ENCODE results near the gene LIPG.
"Not testable (repeated sequence)": the region's sequence is repeated elsewhere in the genome, so short reads cannot be mapped to it uniquely, and the experiment has no call there.

The LIPG gene

DNA sequence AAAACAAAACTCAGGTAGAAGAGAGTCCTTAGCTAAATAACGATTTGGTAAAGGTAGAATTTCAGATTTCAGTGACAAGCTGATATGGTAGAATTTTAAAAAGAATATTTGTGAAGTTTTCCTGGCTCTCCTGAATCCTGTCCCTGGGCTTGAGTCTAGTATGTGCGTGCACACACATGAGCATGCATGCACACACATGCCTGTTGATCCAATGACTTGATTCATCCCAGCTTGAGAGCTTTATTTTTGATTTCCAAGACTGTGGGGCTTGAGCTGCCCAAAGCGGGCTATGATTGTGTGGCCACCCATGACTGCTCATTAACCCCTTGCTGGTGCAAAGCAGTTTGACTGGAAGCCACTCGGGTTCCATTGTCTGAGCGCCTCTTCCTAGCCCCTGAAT is 9.0 kb downstream of the LIPG start:
- no peak for DNase-seq (ENCODE audit: insufficient read length, low spot score)
- FAIRE-seq = no peak
- TF ChIP-seq POU2F2 (IDR thresholded peaks at IDR 0.05; ENCODE audit: low read depth, low read length) (no peak), PAX5 (IDR thresholded peaks at IDR 0.05; ENCODE audit: insufficient read depth, low read length, severe bottlenecking) (no peak), TAF1 (IDR thresholded peaks at IDR 0.05; ENCODE audit: low read depth, low read length) (no peak), POLR2AphosphoS5 (IDR thresholded peaks at IDR 0.05; ENCODE audit: low read depth, low read length) (no peak), POLR2A (IDR thresholded peaks at IDR 0.05; ENCODE audit: low read depth, low read length) (no peak), SPI1 (IDR thresholded peaks at IDR 0.05; ENCODE audit: low read depth, low read length) (no peak)

DNA sequence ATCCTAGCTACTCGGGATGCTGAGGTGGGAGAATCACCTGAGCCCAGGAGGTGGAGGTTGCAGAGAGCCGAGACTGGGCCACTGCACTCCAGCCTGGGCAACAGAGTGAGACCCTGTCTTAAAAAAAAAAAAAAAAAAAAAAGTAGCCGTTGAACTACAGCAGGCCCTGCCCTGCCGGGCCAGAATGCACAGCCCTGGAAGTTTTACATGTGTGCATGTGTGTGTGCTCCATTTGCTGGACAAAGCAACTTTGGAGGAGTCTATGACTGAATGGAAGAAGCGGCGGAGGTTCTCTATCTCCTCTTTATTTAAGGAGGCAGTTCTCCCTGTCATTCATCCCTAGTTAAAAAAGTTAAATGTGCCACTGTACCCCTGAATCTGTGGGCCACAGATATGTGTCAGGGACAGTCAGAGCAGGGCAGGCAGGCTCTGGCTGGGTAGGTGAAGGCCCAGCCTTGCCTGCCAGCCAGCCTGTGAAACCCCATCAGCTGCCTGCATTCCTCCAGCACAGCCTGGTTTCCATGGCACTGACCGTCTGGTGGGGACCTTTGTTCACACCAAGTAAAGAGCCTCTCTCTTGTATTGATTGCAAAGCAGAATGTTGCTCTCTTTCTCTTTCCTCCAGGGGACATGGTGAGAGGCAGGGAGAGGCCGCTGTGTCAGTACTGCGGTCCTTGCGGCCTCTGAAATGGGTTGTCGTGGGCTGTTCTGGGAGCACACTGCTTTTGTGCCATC is 10.9 kb downstream of the LIPG start:
- no peak for DNase-seq (ENCODE audit: insufficient read length, low spot score)

GRCh38 chr18:49573835-49574234 is 12.0 kb downstream of the LIPG start:
- TF ChIP-seq POU2F2 (IDR thresholded peaks at IDR 0.05; ENCODE audit: low read depth, low read length) = no peak
- no peak for TF ChIP-seq TAF1 (IDR thresholded peaks at IDR 0.05; ENCODE audit: low read depth, low read length)
- no peak for TF ChIP-seq PAX5 (IDR thresholded peaks at IDR 0.05; ENCODE audit: insufficient read depth, low read length, severe bottlenecking)
- TF ChIP-seq POLR2AphosphoS5 (IDR thresholded peaks at IDR 0.05; ENCODE audit: low read depth, low read length) = no peak
- no peak for TF ChIP-seq SPI1 (IDR thresholded peaks at IDR 0.05; ENCODE audit: low read depth, low read length)
- DNase-seq (ENCODE audit: insufficient read length, low spot score) (no peak), FAIRE-seq (no peak)

More for the DNA sequence above, 10.9 kb downstream of the LIPG start:
- no peak for FAIRE-seq
- TF ChIP-seq PAX5 (IDR thresholded peaks at IDR 0.05; ENCODE audit: insufficient read depth, low read length, severe bottlenecking) = no peak
- no peak for TF ChIP-seq TAF1 (IDR thresholded peaks at IDR 0.05; ENCODE audit: low read depth, low read length)
- no peak for TF ChIP-seq POU2F2 (IDR thresholded peaks at IDR 0.05; ENCODE audit: low read depth, low read length)
- no peak for TF ChIP-seq POLR2A (IDR thresholded peaks at IDR 0.05; ENCODE audit: low read depth, low read length)

- not testable (repeated sequence) for DNase-seq (ENCODE audit: insufficient read length, low spot score); FAIRE-seq
Measured at GRCh38 chr18:49579041-49579440, 17.2 kb downstream of the LIPG start.

DNA sequence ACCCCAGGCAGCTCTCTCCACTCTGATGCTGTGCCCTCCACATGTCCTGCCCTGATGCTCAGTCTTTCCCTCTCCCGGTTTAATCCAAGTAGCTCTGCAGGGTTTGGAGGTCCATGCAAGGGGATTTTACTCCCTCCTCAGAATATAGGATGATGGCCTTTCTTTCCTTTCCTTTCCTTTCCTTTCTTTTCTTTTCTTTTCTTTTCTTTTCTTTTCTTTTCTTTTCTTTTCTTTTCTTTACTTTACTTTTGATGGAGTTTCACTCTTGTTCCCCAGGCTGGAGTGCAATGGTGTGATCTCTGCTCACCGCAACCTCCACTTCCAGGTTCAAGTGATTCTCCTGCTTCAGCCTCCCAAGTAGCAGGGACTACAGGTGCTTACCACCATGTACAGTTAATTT is 17.7 kb downstream of the LIPG start:
- not testable (repeated sequence) for DNase-seq (ENCODE audit: insufficient read length, low spot score); FAIRE-seq

DNA sequence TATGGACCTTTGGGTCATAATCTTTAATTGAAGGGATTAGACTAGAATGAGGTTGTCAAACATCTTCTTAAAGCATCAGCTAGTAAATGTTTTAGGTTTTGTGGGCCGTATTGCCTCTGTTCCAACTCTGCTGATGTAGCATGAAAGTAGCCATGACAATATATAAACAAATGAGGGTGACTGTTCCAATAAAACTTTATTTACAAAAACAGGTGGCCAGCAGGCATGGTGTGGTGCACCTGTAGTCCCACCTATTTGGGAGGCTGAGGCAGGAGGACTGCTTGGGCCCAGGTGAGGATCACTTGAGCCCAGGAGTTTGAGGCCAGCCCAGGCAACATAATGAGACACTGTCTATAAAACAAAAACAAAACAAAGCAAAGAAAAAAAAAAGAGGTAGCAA is 18.4 kb downstream of the LIPG start:
- no peak for FAIRE-seq
- TF ChIP-seq PAX5 (IDR thresholded peaks at IDR 0.05; ENCODE audit: insufficient read depth, low read length, severe bottlenecking) (no peak), POU2F2 (IDR thresholded peaks at IDR 0.05; ENCODE audit: low read depth, low read length) (no peak)
- DNase-seq (ENCODE audit: insufficient read length, low spot score) = no peak

- FAIRE-seq (no peak), DNase-seq (ENCODE audit: insufficient read length, low spot score) (no peak)
Measured at GRCh38 chr18:49581371-49581770, 19.5 kb downstream of the LIPG start.

GRCh38 chr18:49582579-49582978 is 20.7 kb downstream of the LIPG start:
- FAIRE-seq (no peak), DNase-seq (ENCODE audit: insufficient read length, low spot score) (no peak)
- no peak for TF ChIP-seq TAF1 (IDR thresholded peaks at IDR 0.05; ENCODE audit: low read depth, low read length)
- no peak for TF ChIP-seq POLR2AphosphoS5 (IDR thresholded peaks at IDR 0.05; ENCODE audit: low read depth, low read length)
- no peak for TF ChIP-seq PAX5 (IDR thresholded peaks at IDR 0.05; ENCODE audit: insufficient read depth, low read length, severe bottlenecking)
- TF ChIP-seq POU2F2 (IDR thresholded peaks at IDR 0.05; ENCODE audit: low read depth, low read length) = no peak
- no peak for TF ChIP-seq POLR2A (IDR thresholded peaks at IDR 0.05; ENCODE audit: low read depth, low read length)
- no peak for TF ChIP-seq SPI1 (IDR thresholded peaks at IDR 0.05; ENCODE audit: low read depth, low read length)

More at GRCh38 chr18:49581371-49581770, 19.5 kb downstream of the LIPG start:
- TF ChIP-seq POLR2AphosphoS5 (IDR thresholded peaks at IDR 0.05; ENCODE audit: low read depth, low read length) = no peak
- TF ChIP-seq SPI1 (IDR thresholded peaks at IDR 0.05; ENCODE audit: low read depth, low read length) = no peak
- no peak for TF ChIP-seq POLR2A (IDR thresholded peaks at IDR 0.05; ENCODE audit: low read depth, low read length)
- no peak for TF ChIP-seq TAF1 (IDR thresholded peaks at IDR 0.05; ENCODE audit: low read depth, low read length)
- TF ChIP-seq PAX5 (IDR thresholded peaks at IDR 0.05; ENCODE audit: insufficient read depth, low read length, severe bottlenecking) = no peak
- no peak for TF ChIP-seq POU2F2 (IDR thresholded peaks at IDR 0.05; ENCODE audit: low read depth, low read length)

GRCh38 chr18:49584394-49584793 is 22.5 kb downstream of the LIPG start:
- DNase-seq (ENCODE audit: insufficient read length, low spot score) = no peak
- no peak for FAIRE-seq

GRCh38 chr18:49584951-49585350 is 23.1 kb downstream of the LIPG start:
- not testable (repeated sequence) for DNase-seq (ENCODE audit: insufficient read length, low spot score); FAIRE-seq

More at GRCh38 chr18:49584394-49584793, 22.5 kb downstream of the LIPG start:
- no peak for TF ChIP-seq SPI1 (IDR thresholded peaks at IDR 0.05; ENCODE audit: low read depth, low read length)
- no peak for TF ChIP-seq POLR2A (IDR thresholded peaks at IDR 0.05; ENCODE audit: low read depth, low read length)

DNA sequence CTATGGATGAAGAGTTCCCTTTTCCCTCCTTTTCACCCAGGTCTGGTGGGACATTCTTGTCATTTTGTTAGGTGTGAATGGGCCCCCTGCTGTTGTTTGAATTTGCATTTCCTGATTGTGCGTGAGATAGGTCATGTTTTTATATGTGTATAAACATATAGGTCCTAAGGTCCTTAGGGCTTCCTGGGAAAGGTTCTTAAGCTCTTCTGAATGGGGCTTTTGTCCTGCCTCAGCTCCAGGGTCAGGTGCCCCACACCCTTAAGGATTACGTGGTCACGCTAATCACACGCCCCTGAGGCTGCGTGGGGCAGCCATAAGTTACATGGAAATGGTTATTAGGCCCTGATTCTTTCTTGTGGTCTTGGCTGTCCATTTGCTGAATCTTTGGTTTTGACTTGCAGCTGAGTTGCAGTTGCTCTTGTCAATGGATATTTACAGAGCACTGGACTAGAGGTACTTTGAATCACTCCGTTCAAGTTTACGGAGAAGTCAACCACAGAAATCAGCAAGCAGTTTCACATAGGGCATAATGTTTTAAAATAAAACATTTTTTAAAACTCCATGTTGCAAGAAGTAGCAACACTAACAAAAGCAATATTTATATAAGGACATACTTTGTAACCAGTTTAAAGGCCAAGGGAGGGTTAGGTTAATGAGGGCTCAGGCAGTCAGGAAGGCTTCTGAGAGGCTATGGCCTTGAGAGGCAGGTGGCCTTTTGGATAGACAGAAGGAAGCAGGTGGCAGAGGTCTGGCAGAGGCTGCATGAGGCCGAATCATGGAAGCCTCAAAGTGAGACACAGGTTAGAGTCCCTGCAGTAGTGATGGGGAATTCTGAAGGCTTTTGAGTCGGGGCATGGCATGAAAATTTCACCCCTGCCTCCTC is 24.2 kb downstream of the LIPG start:
- no peak for DNase-seq (ENCODE audit: insufficient read length, low spot score)
- TF ChIP-seq POU2F2 (IDR thresholded peaks at IDR 0.05; ENCODE audit: low read depth, low read length) = no peak
- no peak for TF ChIP-seq SPI1 (IDR thresholded peaks at IDR 0.05; ENCODE audit: low read depth, low read length)
- no peak for TF ChIP-seq PAX5 (IDR thresholded peaks at IDR 0.05; ENCODE audit: insufficient read depth, low read length, severe bottlenecking)
- no peak for TF ChIP-seq POLR2A (IDR thresholded peaks at IDR 0.05; ENCODE audit: low read depth, low read length)
- no peak for TF ChIP-seq POLR2AphosphoS5 (IDR thresholded peaks at IDR 0.05; ENCODE audit: low read depth, low read length)
- TF ChIP-seq TAF1 (IDR thresholded peaks at IDR 0.05; ENCODE audit: low read depth, low read length) = no peak
- no peak for FAIRE-seq

Measured in GM12891 (cell line).